Fibroblast of skin of left quadriceps (primary cell): ENCODE results near the gene C12orf57.
A peak's percentile ranks its signal among the peaks of the same experiment; 100 is the strongest.

Experiments used
- DNase-seq, 2 experiments: peaks; one replicate each; pipeline ENCODE4 v3.0.0-alpha.2; 2013; ENCODE audit warnings: low read depth in 2 of 2

The C12orf57 gene

GRCh38 chr12:6937481-6938352 is 6.1 kb upstream of the C12orf57 start:
- DNase-seq: peak; percentile 86 to 88

GRCh38 chr12:6938353-6939190 is 5.2 kb upstream of the C12orf57 start:
- DNase-seq: no peak

GRCh38 chr12:6939191-6939540 is 4.7 kb upstream of the C12orf57 start:
- DNase-seq: no peak

GRCh38 chr12:6941267-6941666 is 2.6 kb upstream of the C12orf57 start:
- DNase-seq: no peak

GRCh38 chr12:6941782-6942181 is 2.0 kb upstream of the C12orf57 start:
- no peak for DNase-seq

GRCh38 chr12:6942331-6942665 is 1.5 kb upstream of the C12orf57 start:
- no peak for DNase-seq

- peak; percentile 85 to 87 for DNase-seq
Measured at GRCh38 chr12:6943389-6943721, 467 bp upstream of the C12orf57 start.

GRCh38 chr12:6944381-6945186 is 762 bp downstream of the C12orf57 start:
- DNase-seq: peak; percentile 86 to 88

GRCh38 chr12:6945613-6946012 is 1.8 kb downstream of the C12orf57 start:
- DNase-seq: no peak

GRCh38 chr12:6946033-6946919 is 2.5 kb downstream of the C12orf57 start:
- DNase-seq: no peak

- DNase-seq: no peak
Measured at GRCh38 chr12:6946920-6947374, 3.1 kb downstream of the C12orf57 start.

GRCh38 chr12:6947615-6948014 is 3.8 kb downstream of the C12orf57 start:
- DNase-seq: no peak

- DNase-seq: no peak
Measured at GRCh38 chr12:6948873-6949594, 5.2 kb downstream of the C12orf57 start.

- no peak for DNase-seq
Measured at GRCh38 chr12:6950401-6950801, 6.6 kb downstream of the C12orf57 start.

- DNase-seq: no peak
Measured at GRCh38 chr12:6950811-6951540, 7.2 kb downstream of the C12orf57 start, which contains the start of gene PTPN6. Gene PTPN6, plus strand, starts transcription at chr12:6951356. Its CDS starts 157 bp downstream, at chr12:6951513.

GRCh38 chr12:6951551-6952120 is 7.8 kb downstream of the C12orf57 start:
- no peak for DNase-seq

- DNase-seq: no peak
Measured at GRCh38 chr12:6952121-6952862, 8.5 kb downstream of the C12orf57 start.

- DNase-seq: no peak
Measured at GRCh38 chr12:6952863-6953441, 9.1 kb downstream of the C12orf57 start.
